ENCODE measurements around the gene MPC2.
"Not testable (repeated sequence)": the region's sequence is repeated elsewhere in the genome, so short reads cannot be mapped to it uniquely, and the experiment has no call there.

DNA sequence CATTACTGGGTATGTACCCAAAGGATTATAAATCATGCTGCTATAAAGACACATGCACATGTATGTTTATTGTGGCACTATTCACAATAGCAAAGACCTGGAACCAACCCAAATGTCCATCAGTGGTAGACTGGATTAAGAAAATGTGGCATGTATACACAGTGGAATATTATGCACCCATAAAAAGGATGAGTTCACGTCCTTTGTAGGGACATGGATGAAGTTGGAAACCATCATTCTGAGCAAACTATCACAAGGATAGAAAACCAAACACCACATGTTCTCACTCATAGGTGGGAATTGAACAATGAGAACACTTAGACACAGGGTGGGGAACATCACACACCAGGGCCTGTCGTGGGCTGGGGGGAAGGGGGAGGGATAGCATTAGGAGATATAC lies 49.7 kb downstream of the MPC2 start:
- TF ChIP-seq, protein P1, sequence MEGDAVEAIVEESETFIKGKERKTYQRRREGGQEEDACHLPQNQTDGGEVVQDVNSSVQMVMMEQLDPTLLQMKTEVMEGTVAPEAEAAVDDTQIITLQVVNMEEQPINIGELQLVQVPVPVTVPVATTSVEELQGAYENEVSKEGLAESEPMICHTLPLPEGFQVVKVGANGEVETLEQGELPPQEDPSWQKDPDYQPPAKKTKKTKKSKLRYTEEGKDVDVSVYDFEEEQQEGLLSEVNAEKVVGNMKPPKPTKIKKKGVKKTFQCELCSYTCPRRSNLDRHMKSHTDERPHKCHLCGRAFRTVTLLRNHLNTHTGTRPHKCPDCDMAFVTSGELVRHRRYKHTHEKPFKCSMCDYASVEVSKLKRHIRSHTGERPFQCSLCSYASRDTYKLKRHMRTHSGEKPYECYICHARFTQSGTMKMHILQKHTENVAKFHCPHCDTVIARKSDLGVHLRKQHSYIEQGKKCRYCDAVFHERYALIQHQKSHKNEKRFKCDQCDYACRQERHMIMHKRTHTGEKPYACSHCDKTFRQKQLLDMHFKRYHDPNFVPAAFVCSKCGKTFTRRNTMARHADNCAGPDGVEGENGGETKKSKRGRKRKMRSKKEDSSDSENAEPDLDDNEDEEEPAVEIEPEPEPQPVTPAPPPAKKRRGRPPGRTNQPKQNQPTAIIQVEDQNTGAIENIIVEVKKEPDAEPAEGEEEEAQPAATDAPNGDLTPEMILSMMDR (IDR thresholded peaks at IDR 0.05): not testable (repeated sequence)
- not testable (repeated sequence) for TF ChIP-seq POLR2A (IDR thresholded peaks at IDR 0.05)

Measured in uterus (tissue), 2 donors.